GM19468 (cell line): ENCODE data around the gene ILKAP.

Source experiments
- ATAC-seq: cut with Tn5 transposase; IDR thresholded peaks from one replicate; pipeline ENCODE4 v1.9.1; 2021; ENCODE audit warnings: mild to moderate bottlenecking, moderate library complexity, moderate number of reproducible peaks; ENCODE audit not compliant: unreplicated experiment; ENCODE audit errors: extremely low read depth

ILKAP gene, protein sequence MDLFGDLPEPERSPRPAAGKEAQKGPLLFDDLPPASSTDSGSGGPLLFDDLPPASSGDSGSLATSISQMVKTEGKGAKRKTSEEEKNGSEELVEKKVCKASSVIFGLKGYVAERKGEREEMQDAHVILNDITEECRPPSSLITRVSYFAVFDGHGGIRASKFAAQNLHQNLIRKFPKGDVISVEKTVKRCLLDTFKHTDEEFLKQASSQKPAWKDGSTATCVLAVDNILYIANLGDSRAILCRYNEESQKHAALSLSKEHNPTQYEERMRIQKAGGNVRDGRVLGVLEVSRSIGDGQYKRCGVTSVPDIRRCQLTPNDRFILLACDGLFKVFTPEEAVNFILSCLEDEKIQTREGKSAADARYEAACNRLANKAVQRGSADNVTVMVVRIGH

DNA sequence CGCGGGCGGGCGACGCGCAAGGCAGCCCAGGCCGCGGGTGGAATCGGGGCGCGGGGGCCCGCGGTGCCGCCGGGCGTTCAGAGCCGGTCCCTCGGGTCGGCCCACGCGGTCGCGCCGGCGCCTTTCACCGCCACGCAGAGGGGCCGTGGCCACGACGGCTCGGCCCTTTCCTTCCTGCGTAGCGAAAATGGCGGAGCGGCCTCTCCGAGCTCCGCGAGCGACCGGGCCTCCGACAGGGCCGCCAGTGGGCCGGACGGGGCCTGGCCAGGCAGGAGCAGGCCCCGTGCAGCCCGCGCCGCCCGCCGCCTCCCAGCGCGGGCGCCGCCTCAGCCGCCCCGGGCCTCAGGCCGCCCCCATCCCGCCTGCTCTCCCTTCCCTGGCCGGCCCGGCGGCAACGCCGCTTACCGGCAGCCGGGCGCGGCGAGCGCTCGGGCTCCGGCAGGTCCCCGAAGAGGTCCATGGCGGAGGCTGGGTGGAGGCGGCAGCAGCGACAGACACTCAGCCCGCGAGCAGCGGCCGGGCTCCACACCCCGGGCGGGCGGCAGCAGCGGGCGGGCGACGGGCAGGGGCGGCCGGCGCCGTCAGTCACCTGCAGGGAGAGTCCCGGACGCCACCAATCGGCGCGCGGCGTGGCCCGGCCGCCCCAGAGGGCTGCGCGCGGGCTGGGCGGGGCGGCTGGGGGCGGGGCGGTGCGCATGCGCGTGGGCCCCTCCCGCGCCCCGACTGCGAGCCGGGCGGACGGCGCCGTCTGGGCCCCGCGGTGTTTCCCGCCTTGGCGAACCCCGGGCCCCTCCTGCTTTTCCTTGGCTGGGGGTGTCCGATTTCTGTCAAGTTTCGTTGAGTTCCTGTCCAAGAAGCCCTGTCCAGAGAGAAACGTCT lies at the start of gene ILKAP:
ILKAP (minus strand) TSS at position 602 of the 879 bp plus-strand sequence; CDS start at position 460, 142 bp downstream.
- ATAC-seq, result peak; percentile 88

DNA sequence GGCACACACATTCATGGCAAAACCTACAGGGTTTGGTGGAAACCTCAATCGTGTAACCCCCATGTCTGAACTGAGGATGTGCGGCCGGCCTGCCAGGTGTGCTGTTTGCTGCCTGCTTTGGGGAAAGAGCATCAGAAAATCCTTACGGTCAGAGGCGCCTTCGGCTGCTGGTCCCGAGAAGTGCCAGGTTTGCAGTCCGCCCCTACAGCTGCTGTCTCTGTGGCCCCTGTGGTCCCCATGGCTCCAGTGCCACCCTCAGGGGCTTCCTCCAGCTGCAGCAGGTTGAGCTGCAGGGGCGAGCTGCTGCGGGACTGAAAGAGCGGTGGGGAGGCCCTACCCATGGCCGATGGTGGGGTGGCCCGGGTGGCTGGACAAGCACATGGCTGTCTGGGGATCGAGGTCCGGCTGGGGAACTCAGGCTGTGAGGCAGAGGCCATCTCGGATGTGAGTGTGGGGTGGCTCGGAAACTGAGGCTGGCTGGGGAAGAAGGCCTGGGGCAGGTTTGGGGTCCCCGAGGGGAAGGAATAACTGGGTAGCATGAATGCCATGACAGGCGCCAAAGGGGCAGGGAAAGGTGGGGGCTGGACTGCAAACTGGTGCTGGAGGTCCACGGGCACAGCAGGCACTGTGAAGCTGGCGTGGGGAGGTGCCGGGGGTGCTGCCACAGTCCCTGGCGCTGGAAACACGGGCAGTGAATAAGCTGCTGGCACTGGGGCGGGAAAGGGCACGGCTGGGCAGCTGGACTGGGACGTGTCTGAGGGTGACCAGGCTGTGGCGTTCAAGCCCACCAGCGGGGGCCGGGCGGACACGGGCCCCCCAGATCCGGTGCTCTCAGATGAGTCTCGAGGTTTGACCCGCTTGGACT lies 49.5 kb upstream of the ILKAP start:
- no peak for ATAC-seq

DNA sequence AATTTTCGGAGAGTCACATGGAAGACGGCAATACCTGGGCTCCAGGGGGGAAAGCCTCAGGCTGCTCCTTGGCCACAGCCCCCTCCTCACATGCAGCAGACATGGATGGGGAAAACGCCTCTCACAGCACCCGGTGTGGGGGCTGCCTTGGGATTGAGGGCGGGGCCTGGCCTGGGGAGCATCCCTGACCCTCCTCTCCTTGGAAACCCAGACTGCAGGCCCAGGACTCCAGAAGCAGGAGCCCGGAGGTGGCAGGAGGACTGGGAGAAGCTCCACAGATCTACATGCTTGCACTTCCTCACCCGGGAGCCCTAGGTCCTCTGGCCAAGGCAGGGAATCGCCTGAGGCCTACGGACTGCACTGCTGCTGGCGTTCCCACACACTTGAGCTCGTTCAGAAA lies 48.5 kb upstream of the ILKAP start:
- no peak for ATAC-seq

DNA sequence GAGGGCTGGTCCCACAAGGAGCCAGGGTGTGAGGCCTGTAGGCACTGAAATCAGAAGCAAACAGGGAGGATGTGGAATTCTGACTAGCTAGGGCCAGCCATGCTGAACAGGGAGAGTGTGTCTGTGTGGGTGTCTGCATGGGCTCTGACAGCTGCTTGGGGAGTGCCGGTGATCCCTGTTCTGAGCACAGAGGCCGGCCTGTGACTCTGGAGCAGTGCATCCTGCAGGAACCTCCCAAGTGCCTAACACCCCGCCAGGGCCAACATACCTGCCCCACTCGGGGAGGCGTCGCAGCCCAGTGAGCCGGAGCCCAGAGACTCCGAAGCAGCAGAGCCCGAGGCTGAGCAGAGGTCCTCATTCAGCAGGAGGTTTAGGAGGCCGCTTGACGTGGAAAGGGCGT lies 47.8 kb upstream of the ILKAP start:
- no peak for ATAC-seq

DNA sequence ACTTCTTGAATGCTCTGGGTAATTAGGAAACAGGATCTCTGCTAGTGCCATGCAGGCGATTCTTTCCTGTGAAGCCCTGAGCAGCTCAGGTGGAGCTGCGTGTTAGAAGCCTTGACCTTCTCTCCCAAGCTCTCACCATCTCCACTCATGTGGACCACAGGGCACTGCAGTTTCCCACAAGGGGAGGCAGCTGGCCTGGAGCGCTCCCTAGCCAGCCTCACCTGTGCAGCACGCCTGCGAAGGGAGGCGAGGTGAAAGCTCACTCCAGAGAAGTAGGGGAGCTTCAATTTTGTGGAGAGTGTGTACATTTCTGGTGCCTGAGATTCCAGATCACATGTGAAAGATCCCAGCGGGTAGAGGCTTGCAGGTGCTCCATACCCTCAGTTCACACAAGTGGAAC lies 47.4 kb upstream of the ILKAP start:
- ATAC-seq, result no peak

DNA sequence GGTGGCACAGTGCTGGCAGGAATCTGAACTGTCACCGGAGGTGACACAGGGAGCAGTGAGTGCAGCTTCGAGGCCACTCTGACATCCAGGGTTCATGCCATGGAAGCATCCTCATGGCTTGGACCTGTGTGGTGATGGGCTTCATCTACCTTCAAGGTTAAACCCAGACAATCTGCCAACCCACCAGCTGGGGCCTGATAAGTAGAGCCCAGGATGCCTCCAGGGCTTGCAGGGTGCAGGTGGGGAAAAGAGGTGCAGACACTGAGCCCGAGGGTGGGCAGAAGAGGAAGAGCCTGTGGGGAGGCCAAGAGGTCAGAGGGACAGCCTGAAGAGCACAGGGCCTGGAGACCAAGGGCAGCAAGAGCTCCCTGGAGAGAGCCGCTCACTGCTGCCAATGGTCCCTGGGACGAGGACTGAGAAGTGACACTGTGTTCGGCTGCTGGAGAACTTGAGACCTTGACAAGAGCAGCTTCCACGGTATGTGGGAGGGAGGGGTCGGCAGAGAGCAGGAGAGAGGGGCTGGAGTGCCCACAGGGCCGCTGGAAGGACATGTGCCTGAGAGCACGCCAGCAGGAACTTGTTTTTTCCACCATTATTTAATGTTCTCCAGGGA lies 44.5 kb upstream of the ILKAP start:
- no peak for ATAC-seq

DNA sequence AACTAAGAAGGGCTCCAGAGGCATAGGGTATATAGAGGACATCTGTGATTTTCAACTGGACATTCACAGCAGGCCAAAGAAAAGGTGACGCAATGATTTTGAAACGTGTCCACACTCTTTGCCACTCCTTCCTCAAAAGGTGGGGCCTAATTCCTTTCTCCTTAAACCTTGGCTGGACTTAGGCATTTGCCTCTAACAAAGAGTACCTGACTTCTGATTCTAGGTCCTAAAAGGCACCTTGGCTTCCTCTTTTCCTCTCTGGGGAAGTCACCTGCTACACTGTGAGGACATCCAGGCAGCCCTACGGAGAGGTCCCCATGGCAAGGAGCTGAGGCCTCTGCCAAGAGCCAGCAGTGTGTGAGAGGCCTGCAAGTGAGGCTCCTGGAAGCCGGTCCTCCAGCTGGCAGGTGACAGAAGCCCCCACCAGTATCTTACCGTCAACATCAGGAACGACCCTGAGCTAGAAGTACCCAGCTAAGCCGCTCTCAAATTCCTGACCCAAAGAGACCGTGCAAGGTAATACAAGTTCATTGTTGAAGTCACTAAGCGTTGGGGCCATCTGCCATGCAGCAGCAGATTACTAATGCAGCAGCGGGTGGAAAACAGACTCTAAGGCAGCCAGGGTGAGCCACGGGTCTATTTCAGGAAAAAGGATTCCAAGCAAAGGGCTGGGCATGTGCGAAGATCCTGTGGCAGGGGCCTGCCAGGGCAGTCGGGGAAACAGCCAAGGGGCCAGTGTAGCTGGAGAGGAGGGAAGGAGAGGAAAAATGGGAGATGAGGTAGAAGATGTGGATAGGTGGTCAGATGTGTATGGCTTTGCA lies 43.7 kb upstream of the ILKAP start:
- no peak for ATAC-seq

DNA sequence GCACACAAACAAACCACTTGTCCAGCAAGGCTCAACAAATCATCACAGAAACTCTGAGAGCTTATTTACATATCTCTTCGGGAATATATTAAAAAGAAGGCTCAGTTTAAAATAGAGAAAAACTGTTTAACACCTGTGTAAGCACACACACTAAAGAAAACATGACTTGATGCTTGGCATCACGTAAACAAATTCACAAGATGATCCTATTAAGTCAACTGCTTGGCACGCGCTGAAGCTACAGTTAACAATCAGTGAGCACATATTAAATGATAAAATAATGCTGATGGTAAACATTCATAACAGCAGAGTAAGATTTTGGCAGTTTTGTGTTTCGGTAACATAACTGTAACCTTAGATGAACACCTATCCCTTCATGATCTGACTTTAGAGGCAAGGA lies 40.7 kb upstream of the ILKAP start:
- ATAC-seq, result no peak

DNA sequence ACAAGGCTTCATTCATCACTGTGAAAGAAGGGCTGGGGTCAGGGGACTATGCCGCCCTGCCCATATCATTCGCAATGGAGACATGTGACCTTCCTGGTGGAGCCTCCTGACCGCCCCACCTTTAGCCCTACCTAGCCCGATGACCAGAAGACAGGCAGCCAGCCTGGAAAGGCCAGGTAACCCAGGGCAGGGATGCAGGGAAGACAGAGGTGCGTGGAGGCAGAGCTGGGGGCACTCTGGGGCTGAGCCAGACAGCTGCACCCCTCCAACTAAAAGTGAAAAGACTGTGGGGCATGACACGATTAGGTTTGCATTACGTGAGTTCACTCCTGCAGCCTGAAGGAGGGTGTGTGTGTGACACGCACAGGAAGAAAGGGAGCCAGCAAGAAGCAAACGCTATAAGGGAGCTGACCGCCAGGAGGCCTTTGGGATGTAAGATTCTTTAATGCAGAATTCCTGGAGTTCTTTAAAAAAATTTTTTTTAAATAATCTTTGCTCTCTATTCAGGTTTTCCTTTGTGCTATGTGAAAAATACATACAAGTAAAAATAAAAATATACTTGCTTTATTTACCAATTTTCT lies 40.1 kb upstream of the ILKAP start:
- no peak for ATAC-seq

DNA sequence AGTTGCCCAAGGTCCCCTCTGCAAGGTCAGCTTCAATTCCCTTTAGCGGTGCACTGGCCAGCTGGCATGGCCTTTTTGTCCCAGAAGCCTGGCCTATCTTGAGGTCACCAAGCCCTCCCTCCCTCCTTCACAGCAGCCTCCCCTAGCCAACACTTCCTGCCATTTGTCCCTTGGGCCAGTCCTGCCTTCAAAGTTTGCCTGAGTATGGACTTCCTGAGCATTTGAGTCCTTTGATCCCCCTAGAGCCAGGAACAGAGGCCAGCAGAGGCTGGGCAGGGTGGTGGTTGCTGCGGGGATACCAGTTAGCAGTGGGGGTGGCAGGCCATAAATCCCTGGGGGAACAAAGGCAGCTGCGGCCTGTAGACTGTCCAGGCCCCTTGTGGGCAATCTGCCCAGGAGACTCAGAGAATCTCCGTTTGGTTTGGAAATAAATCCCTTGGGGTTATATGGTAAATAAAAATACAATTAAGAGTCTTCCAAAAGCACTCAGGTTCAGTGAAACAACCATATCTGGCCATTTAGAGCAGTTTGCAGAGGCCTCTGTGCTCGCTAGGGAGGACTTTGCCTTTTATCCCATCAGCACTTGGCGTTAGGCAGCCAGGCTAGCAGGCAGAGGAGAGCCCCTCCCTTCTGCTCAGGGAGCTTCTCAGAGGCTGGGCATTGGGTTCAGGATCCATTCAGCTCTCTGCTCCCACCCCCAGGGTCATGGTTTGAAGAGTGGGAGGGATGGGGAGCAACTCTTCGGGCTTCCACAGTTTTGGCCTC lies 39.4 kb upstream of the ILKAP start:
- ATAC-seq, result no peak

DNA sequence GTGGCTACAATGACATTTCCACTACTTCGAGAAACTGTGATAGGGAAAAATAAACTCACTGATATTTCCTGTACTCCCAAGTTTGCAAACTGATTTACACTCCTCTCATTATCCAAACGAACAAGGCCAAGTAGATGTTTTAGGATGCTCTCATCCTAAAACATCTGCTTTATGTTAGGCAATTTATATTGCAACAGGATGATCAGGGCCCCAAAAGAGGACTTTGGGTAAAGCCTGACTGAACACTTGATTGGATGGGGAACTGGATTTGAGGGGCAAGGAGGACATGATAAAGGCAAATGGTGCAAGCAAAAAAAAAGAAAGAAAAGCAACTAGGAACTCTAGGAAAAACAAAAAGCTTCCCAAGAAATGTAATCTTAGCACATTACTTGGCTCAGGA lies 38.5 kb upstream of the ILKAP start:
- no peak for ATAC-seq

DNA sequence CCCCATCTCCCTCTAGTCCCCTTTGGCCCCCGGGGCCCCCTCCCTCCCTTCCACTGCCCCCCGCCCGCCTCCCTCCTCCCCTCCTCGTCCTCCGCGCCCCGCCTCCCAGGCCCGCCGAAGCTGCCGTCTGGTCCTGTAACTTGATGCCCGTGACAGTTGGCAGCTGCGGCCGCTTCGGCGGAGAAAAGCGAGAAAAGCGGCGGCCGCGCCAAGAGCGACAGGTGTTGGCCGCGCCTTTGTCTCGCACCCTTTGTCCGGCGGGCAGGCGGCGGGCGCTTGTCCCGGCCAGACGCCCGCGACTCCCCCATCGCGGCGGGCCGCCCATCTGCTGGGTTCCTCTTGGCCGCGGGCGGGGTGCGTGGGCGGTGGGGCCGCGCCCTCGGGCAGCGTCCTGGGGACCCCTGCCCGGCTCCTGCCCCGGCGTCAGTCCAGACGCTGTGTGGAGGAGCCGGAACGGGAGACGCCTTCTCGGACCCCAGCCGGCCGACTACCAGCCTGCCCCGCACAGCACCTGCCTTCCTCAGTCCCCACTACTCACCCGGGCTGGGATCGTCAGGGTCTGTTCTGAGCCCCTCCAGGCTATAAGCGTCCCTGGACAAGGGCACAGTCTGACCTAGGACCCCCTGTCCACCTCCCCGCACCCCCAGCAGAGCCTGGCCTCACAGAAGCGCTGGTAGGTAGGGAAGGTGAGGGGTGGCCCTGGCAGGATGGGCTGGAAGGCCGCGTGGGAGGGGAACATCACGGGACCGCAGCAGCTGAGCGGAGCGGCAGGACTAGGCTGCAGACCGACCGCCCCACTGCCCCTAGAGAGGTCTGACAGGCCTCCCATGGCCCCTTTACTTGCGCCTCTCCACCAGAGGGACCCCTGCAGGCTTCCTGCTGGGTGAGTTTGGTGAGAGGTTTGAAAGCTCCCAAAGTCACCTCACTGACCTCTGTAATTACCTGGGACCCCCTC lies 37.5 kb upstream of the ILKAP start:
- ATAC-seq, result no peak

DNA sequence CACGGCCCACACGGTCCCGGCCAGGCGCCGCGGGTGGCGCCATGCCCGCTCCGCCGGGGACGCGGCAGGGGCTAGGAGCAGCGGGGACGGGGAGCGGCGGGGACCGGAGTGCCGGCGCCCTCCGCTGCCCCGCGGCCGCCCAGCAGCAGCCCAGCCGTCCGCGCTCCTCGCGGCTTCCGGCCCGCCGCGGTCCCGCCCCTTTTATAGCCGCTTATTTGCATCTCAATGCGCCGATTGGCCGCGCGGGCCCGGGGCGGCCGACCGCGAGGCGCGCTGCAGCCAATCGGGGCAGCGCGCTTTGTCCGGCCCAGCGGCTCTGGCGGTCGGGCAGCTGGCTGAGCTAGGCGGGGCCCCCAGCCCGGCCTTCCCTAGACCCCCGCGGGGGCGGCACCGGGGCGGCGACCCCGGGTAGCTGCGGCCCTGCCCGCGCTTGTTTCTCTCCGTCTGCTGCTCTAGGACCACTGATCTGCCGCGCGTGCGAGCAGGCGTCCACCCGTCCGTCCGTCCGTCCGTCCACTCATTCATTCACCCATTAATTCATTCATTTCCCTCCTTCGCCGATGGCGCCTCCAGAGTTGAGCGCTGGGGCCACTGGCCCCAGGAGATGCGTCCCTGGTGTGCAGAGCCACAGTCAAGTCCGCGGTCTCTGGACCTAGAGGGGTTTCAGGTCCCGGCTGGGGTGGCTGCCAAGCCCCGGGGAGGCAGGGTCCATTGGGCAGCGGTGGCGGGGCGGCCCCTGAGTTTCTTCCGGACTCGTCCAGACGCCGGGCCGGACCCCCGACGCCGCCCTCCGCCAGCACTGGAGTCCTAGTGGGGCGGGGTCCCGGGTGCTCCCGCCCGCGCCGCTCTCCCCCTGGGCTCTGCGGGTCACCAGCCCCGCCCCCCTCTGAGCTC lies 36.6 kb upstream of the ILKAP start, which contains the start of gene HES6:
HES6 (minus strand) TSS at position 176 of the 894 bp plus-strand sequence; CDS start at position 43, 133 bp downstream.
- ATAC-seq, result peak; percentile 78

DNA sequence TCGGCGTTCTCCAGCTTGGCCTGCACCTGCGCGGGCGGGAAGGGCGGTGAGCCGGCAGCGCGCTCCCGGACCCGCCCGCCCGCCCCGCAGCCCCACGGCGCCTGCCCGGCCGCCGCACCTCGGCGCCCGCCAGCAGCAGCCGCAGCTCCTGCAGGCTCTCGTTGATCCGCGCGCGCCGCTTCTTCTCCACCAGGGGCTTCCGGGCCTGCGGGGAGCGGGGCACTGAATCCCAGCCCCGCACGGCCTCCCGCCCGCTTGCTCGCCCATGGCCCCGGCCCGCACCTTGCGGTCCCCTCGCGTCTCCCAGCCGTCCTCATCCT lies 36.0 kb upstream of the ILKAP start:
- no peak for ATAC-seq

DNA sequence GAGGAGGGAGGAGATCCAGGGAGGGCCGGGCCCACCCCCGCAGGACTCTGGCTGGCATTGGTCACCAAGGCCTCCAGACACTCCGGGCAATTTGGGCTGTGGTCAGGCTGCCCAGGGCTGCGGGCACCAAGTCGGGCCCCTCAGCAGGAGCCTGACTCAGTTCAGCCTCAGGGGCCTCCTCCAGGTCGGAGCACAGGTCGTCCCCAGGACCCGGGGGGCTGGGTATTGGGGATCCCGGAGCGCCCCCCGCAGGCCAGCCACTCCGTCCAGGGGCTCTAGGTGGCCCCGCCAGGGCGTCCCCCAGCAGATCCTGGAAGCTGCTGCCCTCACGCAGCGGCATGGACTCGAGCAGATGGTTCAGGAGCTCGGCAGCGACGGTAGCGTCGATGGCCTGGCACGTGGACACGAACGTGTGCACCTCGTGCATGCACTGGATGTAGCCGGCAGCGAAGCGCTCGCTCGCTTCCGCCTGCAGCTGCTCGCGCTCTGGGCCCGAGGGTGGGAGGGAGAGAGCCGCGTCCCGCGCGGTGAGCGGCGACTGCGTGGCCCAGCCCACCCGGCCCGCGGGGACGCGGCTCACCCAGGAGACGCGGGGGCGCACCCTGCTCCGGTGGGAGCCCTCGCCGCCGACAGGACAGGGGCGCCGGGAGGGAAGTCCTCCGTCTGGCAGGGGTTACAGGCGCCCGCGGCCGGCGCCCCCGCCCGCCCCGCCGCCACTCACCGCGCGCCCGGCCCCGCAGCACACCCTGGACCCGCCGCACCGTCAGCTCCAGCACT lies 35.5 kb upstream of the ILKAP start:
- ATAC-seq, result no peak
